K562 (cell line): ENCODE results near the gene MED20. TPM values are rescaled to one million over a fixed set of nuclear protein-coding genes. Genes with fewer than 3 reads are reported as not detected.

Experiments used
- ARID1B ChIP-seq: fragments of 450-650 bp; IDR thresholded peaks from 2 replicates; pipeline ENCODE4 v1.6.1; 2016; ENCODE audit warnings: antibody characterized with exemption, mild to moderate bottlenecking, inconsistent platforms
- ARID2 ChIP-seq: fragments of 450-650 bp; IDR thresholded peaks from 2 replicates; pipeline ENCODE4 v1.6.1; 2017; ENCODE audit warnings: antibody characterized with exemption, mild to moderate bottlenecking
- ATF3 ChIP-seq, 2 experiments: fragments of 450-650 bp in 1 of 2; sonication (generic) in 1 of 2; formaldehyde crosslinking in 1 of 2; IDR thresholded peaks in 1 of 2; conservative IDR thresholded peaks in 1 of 2; 2 replicates each; pipeline versions ENCODE4 v1.6.1 to v1.8.1; 2016 to 2023; ENCODE audit warnings: mild to moderate bottlenecking in 2 of 2, moderate library complexity in 2 of 2, inconsistent platforms in 1 of 2, missing genetic modification reagents in 1 of 2
- ELF1 ChIP-seq: fragments of 200-800 bp; sonication (Bioruptor generic); IDR thresholded peaks from 2 replicates; pipeline ENCODE4 v1.6.1; 2016; ENCODE audit warnings: missing genetic modification characterization, missing compliant biosample characterization
- EP400 ChIP-seq: fragments of 450-650 bp; IDR thresholded peaks from 2 replicates; pipeline ENCODE4 v1.6.1; 2017; ENCODE audit warnings: antibody characterized with exemption, mild to moderate bottlenecking, moderate library complexity
- ESRRA ChIP-seq: fragments of 450-650 bp; IDR thresholded peaks from 2 replicates; pipeline ENCODE4 v1.6.1; 2014; ENCODE audit warnings: low read depth, mild to moderate bottlenecking, moderate library complexity, borderline replicate concordance
- FOXO4 ChIP-seq: fragments of 450-650 bp; formaldehyde crosslinking; IDR thresholded peaks from 2 replicates; pipeline ENCODE4 v1.4.0; 2020; ENCODE audit warnings: mild to moderate bottlenecking, moderate library complexity
- HDGF ChIP-seq: fragments of 450-650 bp; IDR thresholded peaks from 2 replicates; pipeline ENCODE4 v1.6.1; 2016
- HINFP ChIP-seq: fragments of 450-650 bp; conservative IDR thresholded peaks from 2 replicates; pipeline ENCODE4 v1.6.1; 2016; ENCODE audit warnings: missing genetic modification characterization, low read depth, mild to moderate bottlenecking, control low read depth, missing compliant biosample characterization
- MEIS2 ChIP-seq: fragments of 450-650 bp; IDR thresholded peaks from 2 replicates; pipeline ENCODE4 v1.6.1; 2014; ENCODE audit warnings: mild to moderate bottlenecking; ENCODE audit not compliant: partially characterized antibody
- REST ChIP-seq, 2 experiments: fragments of 450-650 bp; formaldehyde crosslinking in 1 of 2; IDR thresholded peaks; 2 replicates each; pipeline versions ENCODE4 v1.4.0 to v1.6.1; 2014 to 2020; ENCODE audit warnings: mild to moderate bottlenecking in 2 of 2, borderline replicate concordance in 1 of 2, low read depth in 1 of 2
- SLC30A9 ChIP-seq: fragments of 250-450 bp; sonication (Bioruptor Pico); IDR thresholded peaks from 2 replicates; pipeline ENCODE4 v1.8.0; 2022; ENCODE audit warnings: mild to moderate bottlenecking, moderate library complexity
- USF1 ChIP-seq: sonication (generic); formaldehyde crosslinking; IDR thresholded peaks from 2 replicates; pipeline ENCODE4 v1.9.0; 2022; ENCODE audit warnings: mild to moderate bottlenecking, missing genetic modification reagents
- ZFPM2 ChIP-seq: fragments of 250-450 bp; sonication (Bioruptor Pico); IDR thresholded peaks from 2 replicates; pipeline ENCODE4 v1.5.1; 2022; ENCODE audit warnings: mild to moderate bottlenecking
- polyA plus RNA-seq, 8 experiments: library from polyadenylated mRNA; depleted of rRNA in 4 of 8; stranded (reverse) in 5 of 8; unstranded in 3 of 8; fragments of >200 nt; fragmentation: Nextera tagmentation in 2 of 8; fragmentation: Illumina TruSeq in 1 of 8; extraction: Ambion mirVana in 2 of 8; extraction: Trizol in 1 of 8; gene quantifications; 2 replicates each; pipeline versions ENCODE4 v1.2.1 to v1.2.3, GENCODE V29; 2011 to 2014; ENCODE audit warnings: inconsistent platforms in 1 of 8, missing spikeins in 1 of 8
- total RNA-seq, 7 experiments: library from RNA; depleted of rRNA in 6 of 7; stranded (reverse); fragments of >200 nt in 6 of 7; fragmentation: Illumina TruSeq in 2 of 7; extraction: Trizol in 2 of 7; gene quantifications; 2 replicates each; pipeline versions ENCODE4 v1.2.1 to v1.2.3, GENCODE V29; 2011 to 2021; ENCODE audit warnings: low replicate concordance in 1 of 7

MED20 gene
- total and polyA plus RNA-seq, 9 of the 15 experiments (the other 6 are each of a cell fraction or from before 2014, with no cell fraction given) = 27.3 to 80.9 (median 46.0) TPM

GRCh38 chr6:41901882-41902519 lies 18.9 kb downstream of the MED20 start (continued):
- TF ChIP-seq HINFP (tag) (no peak), SLC30A9 (CRISPR knock-in tag) (no peak), ESRRA (0 out of 2 replicates have a peak, but pooled peaks have one; percentile 11), REST (IDR thresholded peaks at IDR 0.05; ENCODE audit: borderline replicate concordance) (peak; percentile 87), REST (CRISPR knock-in tag; IDR thresholded peaks at IDR 0.05; ENCODE audit: low read depth) (no peak), MEIS2 (peak; percentile 71), ZFPM2 (CRISPR knock-in tag) (no peak), HDGF (no peak), ARID1B (0 out of 2 replicates have a peak, but pooled peaks have one; percentile 9), ARID2 (peak; percentile 71; the same call in 1 of the 2 replicates), ATF3 (IDR thresholded peaks at IDR 0.05) (no peak), ATF3 (CRISPR knock-in tag; conservative IDR thresholded peaks at IDR 0.05) (no peak), EP400 (0 out of 2 replicates have a peak, but pooled peaks have one; percentile 22), FOXO4 (no peak), USF1 (CRISPR knock-in tag) (no peak), ELF1 (tag) (no peak)
